ENCODE data around the gene FBXO17.

- peak; percentile 85 for TF ChIP-seq POLR2A (IDR thresholded peaks at IDR 0.05; ENCODE audit: low read depth)
- TF ChIP-seq CTCF (IDR thresholded peaks at IDR 0.05) = peak in 1 of 3 experiments; percentile 24
These were observed 75.9 kb downstream of the FBXO17 start, which contains the start of the genes NFKBIB and SIRT2 for GRCh38 chr19:38899447-38900201.

Data from esophagus muscularis mucosa (tissue), 3 donors.